Neural cell (in vitro differentiated cells): Measurements from ENCODE around the gene RAB1A. TPM values are rescaled to one million over a fixed set of nuclear protein-coding genes. Genes with fewer than 3 reads are reported as not detected.
A peak's percentile ranks its signal among the peaks of the same experiment; 100 is the strongest.

Source experiments
- H2AFZ ChIP-seq: fragments of 200-600, 300-800 bp; sonication (generic), shearing (Covaris generic); 2 replicates; pipeline ENCODE4 v1.6.0; 2014; ENCODE audit warnings: low read depth, mild to moderate bottlenecking, antibody characterized with exemption, low read length, moderate library complexity
- H3F3A ChIP-seq: fragments of 200-600 bp; shearing (Covaris generic); 2 replicates; pipeline ENCODE4 v1.6.1; 2016; ENCODE audit warnings: mild to moderate bottlenecking, moderate library complexity, mixed read lengths, antibody characterized with exemption, low read length; ENCODE audit not compliant: insufficient read depth, poor library complexity, severe bottlenecking
- H3K27ac ChIP-seq: fragments of 200-600, 300-800 bp; sonication (generic), shearing (Covaris generic); 2 replicates; pipeline ENCODE4 v1.5.1; 2014; ENCODE audit warnings: mild to moderate bottlenecking, low read length, moderate library complexity
- H3K27me3 ChIP-seq: fragments of 300-800, 200-600 bp; sonication (generic), shearing (Covaris generic); 2 replicates; pipeline ENCODE4 v1.6.0; 2014; ENCODE audit warnings: mild to moderate bottlenecking, low read depth, low read length, moderate library complexity; ENCODE audit not compliant: insufficient read depth
- H3K36me3 ChIP-seq: fragments of 300-800, 200-600 bp; sonication (generic), shearing (Covaris generic); 2 replicates; pipeline ENCODE4 v1.5.1; 2014; ENCODE audit warnings: mild to moderate bottlenecking, antibody characterized with exemption, low read length, moderate library complexity; ENCODE audit not compliant: insufficient read depth
- H3K4me2 ChIP-seq: fragments of 300-800, 200-600 bp; sonication (generic), shearing (Covaris generic); 2 replicates; pipeline ENCODE4 v1.6.0; 2014; ENCODE audit warnings: mild to moderate bottlenecking, low read length
- H3K4me3 ChIP-seq: fragments of 300-800, 200-600 bp; sonication (generic), shearing (Covaris generic); 2 replicates; pipeline ENCODE4 v1.5.1; 2014; ENCODE audit warnings: mild to moderate bottlenecking, low read length, moderate library complexity
- H3K79me2 ChIP-seq: fragments of 200-600 bp; shearing (Covaris generic); replicated peaks from 2 replicates; pipeline ENCODE4 v1.6.0; 2014; ENCODE audit warnings: mild to moderate bottlenecking, low read length, moderate library complexity; ENCODE audit not compliant: insufficient read depth
- H3K9ac ChIP-seq: fragments of 300-800, 200-600 bp; sonication (generic), shearing (Covaris generic); 2 replicates; pipeline ENCODE4 v1.6.1; 2016; ENCODE audit warnings: mild to moderate bottlenecking, low read length, mixed read lengths
- H3K9me2 ChIP-seq: fragments of 200-600 bp; shearing (Covaris generic); 2 replicates; pipeline ENCODE4 v1.6.1; 2016; ENCODE audit warnings: mild to moderate bottlenecking, low read length, mixed read lengths; ENCODE audit not compliant: insufficient read depth
- H3K9me3 ChIP-seq: fragments of 200-600, 300-800 bp; sonication (generic), shearing (Covaris generic); 2 replicates; pipeline ENCODE4 v1.6.1; 2016; ENCODE audit warnings: mild to moderate bottlenecking, mixed run types, low read length, moderate library complexity, mixed read lengths
- H4K20me1 ChIP-seq: fragments of 200-600 bp; shearing (Covaris generic); 2 replicates; pipeline ENCODE4 v1.6.1; 2016; ENCODE audit warnings: mild to moderate bottlenecking, mixed run types; ENCODE audit not compliant: insufficient read depth
- EP300 ChIP-seq: fragments of 450-650 bp; conservative IDR thresholded peaks from 2 replicates; pipeline ENCODE4 v1.6.1; 2014; ENCODE audit warnings: antibody characterized with exemption, mild to moderate bottlenecking, moderate library complexity; ENCODE audit not compliant: poor library complexity, severe bottlenecking
- EZH2 ChIP-seq: fragments of 200-600, 300-800 bp; shearing (Covaris generic), sonication (generic); IDR thresholded peaks from 2 replicates; pipeline ENCODE4 v1.6.1; 2014; ENCODE audit warnings: antibody characterized with exemption, low read length, borderline replicate concordance, mild to moderate bottlenecking; ENCODE audit not compliant: insufficient read depth, poor library complexity, severe bottlenecking
- MXI1 ChIP-seq: fragments of 450-650 bp; conservative IDR thresholded peaks from 2 replicates; pipeline ENCODE4 v1.6.1; 2014; ENCODE audit warnings: antibody characterized with exemption, mild to moderate bottlenecking; ENCODE audit not compliant: poor library complexity, severe bottlenecking
- POLR2AphosphoS5 ChIP-seq: IDR thresholded peaks from 2 replicates; pipeline ENCODE4 v1.6.1; 2012
- RAD21 ChIP-seq: fragments of 450-650 bp; conservative IDR thresholded peaks from 2 replicates; pipeline ENCODE4 v1.6.1; 2014; ENCODE audit warnings: antibody characterized with exemption, mild to moderate bottlenecking, moderate library complexity
- SMC3 ChIP-seq: fragments of 450-650 bp; conservative IDR thresholded peaks from 2 replicates; pipeline ENCODE4 v1.6.1; 2014; ENCODE audit warnings: antibody characterized with exemption, mild to moderate bottlenecking, moderate library complexity; ENCODE audit not compliant: poor library complexity
- TAF1 ChIP-seq: IDR thresholded peaks from 2 replicates; pipeline ENCODE4 v1.6.1; 2012; ENCODE audit warnings: low read depth
- polyA plus RNA-seq: library from polyadenylated mRNA; depleted of rRNA; stranded (reverse); fragments of >200 nt; gene quantifications from 2 replicates; pipeline ENCODE4 v1.2.3, GENCODE V29; 2014
- TF ChIP-seq, protein P1 (sequence below): fragments of 450-650 bp; IDR thresholded peaks from 2 replicates; pipeline ENCODE4 v1.5.1; 2014; ENCODE audit warnings: antibody characterized with exemption, mild to moderate bottlenecking, moderate library complexity; ENCODE audit not compliant: poor library complexity, severe bottlenecking
- TF ChIP-seq, protein P2 (sequence below): IDR thresholded peaks from 2 replicates; pipeline ENCODE4 v1.6.1; 2012; ENCODE audit warnings: borderline replicate concordance

The RAB1A gene
- polyA plus RNA-seq, 1 donor from 2014 or later = 240 TPM

DNA sequence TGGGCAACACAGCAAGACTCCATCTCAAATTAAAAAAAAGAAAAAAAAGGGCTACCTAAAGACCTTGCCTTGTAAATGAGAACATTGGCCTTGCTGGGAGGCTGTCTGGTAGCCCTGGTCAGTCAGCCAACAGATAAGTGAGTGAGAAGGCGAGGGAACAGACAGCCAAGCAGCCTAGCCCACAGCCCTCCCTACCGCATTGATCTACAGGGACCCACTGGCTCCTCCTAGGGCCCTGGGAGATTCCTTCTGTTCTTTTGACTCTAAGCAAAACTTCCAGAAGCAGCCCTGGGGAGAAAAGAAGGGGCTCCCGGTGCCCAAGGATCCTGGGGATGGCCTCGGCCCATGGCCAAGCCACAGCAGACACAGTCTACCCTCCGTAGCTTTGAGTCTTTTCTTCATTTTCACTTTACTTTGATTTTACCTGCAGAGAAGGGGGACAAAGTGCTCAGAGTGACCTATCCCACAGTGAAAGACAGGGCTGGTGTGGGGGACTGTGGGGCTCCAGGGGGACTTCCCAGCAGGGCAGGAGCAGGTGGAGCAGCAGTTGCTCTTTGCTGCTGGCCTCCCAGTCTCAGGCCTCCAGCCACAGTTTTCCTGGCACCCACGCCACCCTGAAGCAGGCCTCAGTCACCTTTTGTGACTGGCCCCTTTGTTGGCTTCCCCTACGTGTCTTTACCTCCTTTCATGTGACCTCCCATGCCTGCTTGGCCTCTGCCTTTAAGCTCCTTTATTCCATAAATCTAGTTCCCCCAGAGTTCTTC lies 68.6 kb downstream of the RAB1A start:
- H3K27ac ChIP-seq = no peak overlapping the region
- no peak overlapping the region for H3K4me3 ChIP-seq
- no peaks in the 10 kb centered on the region for H3K27me3 ChIP-seq
- H3K9me3 ChIP-seq = no peaks in the 10 kb centered on the region
- no peaks in the 10 kb centered on the region for H3K36me3 ChIP-seq
- H3K79me2 ChIP-seq = peaks cover 81% of the 10 kb centered on the region
- H3F3A ChIP-seq = no peaks in the 10 kb centered on the region
- no peak overlapping the region for H3K4me2 ChIP-seq
- H3K9me2 ChIP-seq = no peaks in the 10 kb centered on the region
- H4K20me1 ChIP-seq = peaks cover 6% of the 10 kb centered on the region
- no peak overlapping the region for H2AFZ ChIP-seq
- no peak overlapping the region for H3K9ac ChIP-seq
- no peak for TF ChIP-seq TAF1

DNA sequence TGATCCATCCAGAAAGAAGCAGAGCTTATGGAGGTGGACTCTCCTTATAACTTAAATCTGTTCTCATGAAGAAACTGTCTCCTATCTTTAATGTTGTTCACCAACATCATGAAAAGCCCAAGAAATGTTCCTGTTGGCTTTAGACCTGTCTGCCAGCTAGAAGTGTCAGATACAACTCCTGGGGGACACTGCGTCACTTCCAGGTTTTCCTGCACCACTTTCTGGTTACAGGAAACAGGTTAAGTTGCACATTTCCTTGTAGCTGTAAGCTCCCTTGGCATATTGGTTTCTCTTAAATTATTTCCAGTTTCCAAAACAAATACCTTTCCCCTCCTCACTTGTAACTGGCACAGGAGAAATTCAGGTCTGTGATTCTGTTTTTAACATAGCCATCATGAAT lies 70.8 kb downstream of the RAB1A start:
- Histone ChIP-seq H3K27ac (no peak overlapping the region), H3F3A (no peaks in the 10 kb centered on the region), H4K20me1 (peaks cover 6% of the 10 kb centered on the region), H3K36me3 (no peaks in the 10 kb centered on the region), H2AFZ (no peak overlapping the region), H3K4me3 (peak overlapping the region; percentile 45), H3K27me3 (no peaks in the 10 kb centered on the region), H3K9ac (peak overlapping the region; percentile 13), H3K9me3 (no peaks in the 10 kb centered on the region), H3K9me2 (no peaks in the 10 kb centered on the region), H3K4me2 (peak overlapping the region; percentile 16), H3K79me2 (peaks cover 67% of the 10 kb centered on the region)
- TF ChIP-seq MXI1 = no peak
- TF ChIP-seq EP300 = no peak
- TF ChIP-seq, protein P1, sequence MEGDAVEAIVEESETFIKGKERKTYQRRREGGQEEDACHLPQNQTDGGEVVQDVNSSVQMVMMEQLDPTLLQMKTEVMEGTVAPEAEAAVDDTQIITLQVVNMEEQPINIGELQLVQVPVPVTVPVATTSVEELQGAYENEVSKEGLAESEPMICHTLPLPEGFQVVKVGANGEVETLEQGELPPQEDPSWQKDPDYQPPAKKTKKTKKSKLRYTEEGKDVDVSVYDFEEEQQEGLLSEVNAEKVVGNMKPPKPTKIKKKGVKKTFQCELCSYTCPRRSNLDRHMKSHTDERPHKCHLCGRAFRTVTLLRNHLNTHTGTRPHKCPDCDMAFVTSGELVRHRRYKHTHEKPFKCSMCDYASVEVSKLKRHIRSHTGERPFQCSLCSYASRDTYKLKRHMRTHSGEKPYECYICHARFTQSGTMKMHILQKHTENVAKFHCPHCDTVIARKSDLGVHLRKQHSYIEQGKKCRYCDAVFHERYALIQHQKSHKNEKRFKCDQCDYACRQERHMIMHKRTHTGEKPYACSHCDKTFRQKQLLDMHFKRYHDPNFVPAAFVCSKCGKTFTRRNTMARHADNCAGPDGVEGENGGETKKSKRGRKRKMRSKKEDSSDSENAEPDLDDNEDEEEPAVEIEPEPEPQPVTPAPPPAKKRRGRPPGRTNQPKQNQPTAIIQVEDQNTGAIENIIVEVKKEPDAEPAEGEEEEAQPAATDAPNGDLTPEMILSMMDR = no peak
- no peak for TF ChIP-seq TAF1
- no peak for TF ChIP-seq SMC3
- TF ChIP-seq POLR2AphosphoS5 = no peak
- no peak for TF ChIP-seq RAD21
- TF ChIP-seq, protein P2, sequence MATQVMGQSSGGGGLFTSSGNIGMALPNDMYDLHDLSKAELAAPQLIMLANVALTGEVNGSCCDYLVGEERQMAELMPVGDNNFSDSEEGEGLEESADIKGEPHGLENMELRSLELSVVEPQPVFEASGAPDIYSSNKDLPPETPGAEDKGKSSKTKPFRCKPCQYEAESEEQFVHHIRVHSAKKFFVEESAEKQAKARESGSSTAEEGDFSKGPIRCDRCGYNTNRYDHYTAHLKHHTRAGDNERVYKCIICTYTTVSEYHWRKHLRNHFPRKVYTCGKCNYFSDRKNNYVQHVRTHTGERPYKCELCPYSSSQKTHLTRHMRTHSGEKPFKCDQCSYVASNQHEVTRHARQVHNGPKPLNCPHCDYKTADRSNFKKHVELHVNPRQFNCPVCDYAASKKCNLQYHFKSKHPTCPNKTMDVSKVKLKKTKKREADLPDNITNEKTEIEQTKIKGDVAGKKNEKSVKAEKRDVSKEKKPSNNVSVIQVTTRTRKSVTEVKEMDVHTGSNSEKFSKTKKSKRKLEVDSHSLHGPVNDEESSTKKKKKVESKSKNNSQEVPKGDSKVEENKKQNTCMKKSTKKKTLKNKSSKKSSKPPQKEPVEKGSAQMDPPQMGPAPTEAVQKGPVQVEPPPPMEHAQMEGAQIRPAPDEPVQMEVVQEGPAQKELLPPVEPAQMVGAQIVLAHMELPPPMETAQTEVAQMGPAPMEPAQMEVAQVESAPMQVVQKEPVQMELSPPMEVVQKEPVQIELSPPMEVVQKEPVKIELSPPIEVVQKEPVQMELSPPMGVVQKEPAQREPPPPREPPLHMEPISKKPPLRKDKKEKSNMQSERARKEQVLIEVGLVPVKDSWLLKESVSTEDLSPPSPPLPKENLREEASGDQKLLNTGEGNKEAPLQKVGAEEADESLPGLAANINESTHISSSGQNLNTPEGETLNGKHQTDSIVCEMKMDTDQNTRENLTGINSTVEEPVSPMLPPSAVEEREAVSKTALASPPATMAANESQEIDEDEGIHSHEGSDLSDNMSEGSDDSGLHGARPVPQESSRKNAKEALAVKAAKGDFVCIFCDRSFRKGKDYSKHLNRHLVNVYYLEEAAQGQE = no peak
- TF ChIP-seq EZH2 = no peak
